Fibroblast of skin of back (primary cell): ENCODE data around the gene TMEM119. TPM values are rescaled to one million over a fixed set of nuclear protein-coding genes. Genes with fewer than 3 reads are reported as not detected.

Source experiments
- DNase-seq: peaks from one replicate; pipeline ENCODE4 v3.0.0-alpha.2; 2013
- polyA plus RNA-seq, 2 experiments: library from polyadenylated mRNA; unstranded; fragments of 120-200 nt; gene quantifications; one replicate each; pipeline ENCODE4 v1.2.1, GENCODE V29; 2013; ENCODE audit not compliant: insufficient read length in 2 of 2

The TMEM119 gene, protein sequence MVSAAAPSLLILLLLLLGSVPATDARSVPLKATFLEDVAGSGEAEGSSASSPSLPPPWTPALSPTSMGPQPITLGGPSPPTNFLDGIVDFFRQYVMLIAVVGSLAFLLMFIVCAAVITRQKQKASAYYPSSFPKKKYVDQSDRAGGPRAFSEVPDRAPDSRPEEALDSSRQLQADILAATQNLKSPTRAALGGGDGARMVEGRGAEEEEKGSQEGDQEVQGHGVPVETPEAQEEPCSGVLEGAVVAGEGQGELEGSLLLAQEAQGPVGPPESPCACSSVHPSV
- polyA plus RNA-seq (2013, experiment 1 of 2; ENCODE audit: insufficient read length): 96.6 TPM
- polyA plus RNA-seq (2013, experiment 2 of 2; ENCODE audit: insufficient read length): 224 TPM

- DNase-seq: peak; percentile 85
Measured at GRCh38 chr12:108597559-108598471, at the start of gene TMEM119. TSS of gene TMEM119 (minus strand) at chr12:108598084. CDS start at chr12:108592383, 5,701 bp downstream.

- no peak for DNase-seq
Measured at GRCh38 chr12:108646600-108647579, 49.0 kb upstream of the TMEM119 start.

DNA sequence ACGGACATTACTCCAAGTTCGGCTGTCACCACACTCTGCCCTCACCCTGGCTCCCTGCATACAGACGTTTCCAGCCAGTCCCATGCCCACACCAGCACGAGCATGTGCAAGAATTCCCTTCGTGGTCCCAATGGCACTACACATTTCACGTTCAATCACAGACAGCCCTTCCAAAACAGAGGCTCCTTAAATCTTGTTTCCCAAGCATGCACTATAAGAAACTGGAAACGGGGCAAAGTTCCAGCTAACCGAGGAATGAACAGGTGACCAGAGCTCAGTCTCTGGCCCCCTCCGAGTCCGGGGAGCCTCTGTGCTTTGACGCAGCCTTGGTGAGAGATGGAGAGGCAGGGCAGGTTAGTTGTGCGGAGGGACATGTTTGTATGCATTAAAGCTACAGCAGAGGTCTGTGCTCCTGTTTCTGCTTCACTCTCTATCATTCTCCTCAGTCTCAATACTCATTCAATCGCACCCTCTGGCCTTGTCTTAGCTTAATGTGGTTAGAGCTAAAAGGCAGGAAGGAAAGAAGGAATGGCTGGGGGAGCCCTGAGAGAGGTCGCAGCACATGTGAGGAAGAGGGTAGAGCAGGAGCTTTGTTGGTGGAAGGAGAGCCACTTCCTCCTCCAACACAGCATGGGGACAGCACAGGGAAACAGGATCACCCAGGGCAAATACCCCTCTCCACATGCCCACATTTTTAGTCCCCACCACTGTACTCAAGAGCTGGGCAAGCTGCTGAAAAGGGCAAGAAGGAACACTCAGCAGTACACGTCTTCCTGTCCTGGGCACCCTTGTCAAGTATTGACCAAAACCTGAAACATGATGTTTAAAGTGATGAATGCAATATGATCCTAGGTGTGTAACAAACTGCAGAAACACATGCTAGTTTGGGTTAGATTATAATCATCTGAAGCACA lies 48.1 kb upstream of the TMEM119 start:
- DNase-seq: no peak

GRCh38 chr12:108644811-108645120 lies 46.9 kb upstream of the TMEM119 start:
- DNase-seq: no peak

- no peak for DNase-seq
Measured at GRCh38 chr12:108643941-108644810, 46.3 kb upstream of the TMEM119 start.

- no peak for DNase-seq
Measured at GRCh38 chr12:108642899-108643654, 45.2 kb upstream of the TMEM119 start.

DNA sequence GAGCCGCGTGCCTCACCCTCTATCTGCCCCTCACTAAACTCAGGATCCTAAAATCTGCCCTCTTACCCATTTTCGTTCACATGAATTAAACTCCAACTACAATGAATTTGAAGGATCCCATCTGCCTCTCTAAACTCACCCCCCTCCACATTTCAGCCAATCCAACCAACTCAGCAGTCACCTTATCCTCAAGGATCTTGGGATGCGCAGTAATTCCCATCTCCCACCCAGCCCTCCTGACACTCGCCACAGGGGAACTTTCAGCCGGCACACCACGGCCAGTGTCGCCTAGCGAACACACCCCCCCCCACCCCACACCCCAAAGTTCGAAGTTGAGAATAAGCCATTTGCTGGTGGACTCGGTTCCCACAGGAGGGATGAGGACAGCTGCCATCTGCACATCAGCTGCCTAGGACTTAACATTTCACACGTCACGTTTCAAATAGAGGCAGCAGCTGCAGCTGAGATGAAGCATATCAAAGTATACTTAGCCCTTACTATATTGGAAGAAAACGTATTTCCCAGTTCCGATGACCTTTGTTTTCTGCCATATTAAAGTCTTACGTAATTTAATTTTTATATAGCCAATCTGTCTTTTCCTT lies 44.5 kb upstream of the TMEM119 start:
- no peak for DNase-seq

DNA sequence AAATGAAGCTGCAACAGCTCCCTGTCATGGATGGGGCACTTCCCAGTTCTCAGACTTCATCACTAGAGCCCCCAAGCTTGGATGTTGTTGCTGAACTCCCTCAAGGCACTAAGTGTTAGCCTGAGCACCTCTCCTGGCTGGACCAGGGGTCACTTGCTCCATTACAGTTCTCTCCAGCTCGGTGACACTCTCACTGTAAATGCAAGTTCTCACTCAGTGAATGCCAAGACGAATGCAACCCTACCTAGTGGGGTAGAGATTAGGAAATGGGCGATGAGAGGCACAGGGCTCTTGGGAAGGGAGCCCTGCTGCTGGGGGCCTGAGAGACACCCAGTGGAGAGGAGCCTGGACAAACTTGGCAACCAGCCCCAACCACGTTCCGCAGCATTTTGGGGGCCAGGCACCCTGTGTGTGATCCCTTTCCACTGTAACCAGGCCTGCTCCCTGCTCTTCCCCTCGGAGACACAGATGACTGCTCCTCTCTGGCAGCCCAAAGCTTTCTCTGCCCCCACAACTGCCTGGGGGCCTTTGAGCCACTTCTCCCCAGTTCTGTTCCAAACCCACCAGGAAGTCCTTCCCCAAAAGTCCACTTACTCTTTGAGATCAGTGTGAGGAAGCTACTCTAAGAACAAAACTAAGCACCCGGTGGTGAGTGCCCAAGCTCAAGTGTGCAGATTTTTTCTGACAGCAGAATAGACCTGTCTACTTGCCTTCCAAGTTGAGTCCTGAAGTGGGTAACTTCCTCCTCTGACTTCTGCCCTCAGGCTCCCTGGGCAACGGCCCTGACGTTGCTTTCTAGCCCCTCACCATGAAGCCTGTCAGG lies 43.8 kb upstream of the TMEM119 start:
- DNase-seq: no peak

GRCh38 chr12:108640802-108641445 lies 43.0 kb upstream of the TMEM119 start:
- DNase-seq: no peak

- DNase-seq: no peak
Measured at GRCh38 chr12:108638997-108639822, 41.3 kb upstream of the TMEM119 start.

- DNase-seq: no peak
Measured at GRCh38 chr12:108638141-108638827, 40.4 kb upstream of the TMEM119 start.

GRCh38 chr12:108637222-108637971 lies 39.5 kb upstream of the TMEM119 start:
- no peak for DNase-seq

GRCh38 chr12:108635997-108636808 lies 38.3 kb upstream of the TMEM119 start:
- DNase-seq: no peak
